GM12878 (cell line): Measurements from ENCODE around the gene DYNC2LI1. TPM values are rescaled to one million over a fixed set of nuclear protein-coding genes. Genes with fewer than 3 reads are reported as not detected.

ENCODE experiments used
- ATAC-seq: fragments of 200-7000 bp; cut with Tn5 transposase; 3 replicates; pipeline ENCODE4 v1.9.1; 2020; ENCODE audit warnings: mild to moderate bottlenecking, moderate library complexity
- BruUV-seq: library from RNA; stranded (reverse); fragments of 400-500 nt; replicated peaks from 2 replicates; lab custom pipeline; 2021; lab: Mats Ljungman, UMichigan
- CTCF ChIA-PET: fragments of 300-600 bp; sonication (Branson Sonifier 250); formaldehyde crosslinking; extraction: SDS; loops from one replicate; lab custom pipeline; 2021; ENCODE audit warnings: inconsistent platforms; lab: Yijun Ruan, JAX
- POLR2A ChIA-PET: fragments of 350-600 bp; formaldehyde crosslinking; extraction: SDS; loops from one replicate; lab custom pipeline; 2021; ENCODE audit warnings: inconsistent platforms; lab: Charles Lee
- RAD21 ChIA-PET: fragments of 300-600 bp; sonication (Branson Sonifier 250); formaldehyde crosslinking; loops from one replicate; lab custom pipeline; 2023; ENCODE audit warnings: antibody characterized with exemption; ENCODE audit not compliant: unreplicated experiment; lab: Charles Lee
- SMC1A ChIA-PET: fragments of 300-600 bp; sonication (Branson Sonifier 250); formaldehyde crosslinking; loops from one replicate; lab custom pipeline; 2023; ENCODE audit not compliant: unreplicated experiment, uncharacterized antibody; lab: Charles Lee
- DNase-seq: peaks from one replicate; pipeline ENCODE4 v3.0.0-alpha.2; 2011; ENCODE audit warnings: low read depth, low spot score
- FAIRE-seq: peaks from 3 replicates; lab custom pipeline; 2011; peaks lifted over from hg19 to GRCh38; lab: Jason Lieb, UNC
- H2AFZ ChIP-seq: 2 replicates; pipeline ENCODE4 v1.6.0; 2011; ENCODE audit warnings: low read depth, low read length, control low read depth; ENCODE audit not compliant: control insufficient read depth
- H3K27ac ChIP-seq: 2 replicates; pipeline ENCODE4 v1.5.1; 2011; ENCODE audit warnings: control low read depth; ENCODE audit not compliant: control insufficient read depth, insufficient read depth
- H3K27me3 ChIP-seq, 2 experiments: replicated peaks in 1 of 2; 2 replicates each; pipeline versions ENCODE4 v1.6.0 to v1.6.1; 2011; ENCODE audit warnings: low read length in 1 of 2; ENCODE audit not compliant: control insufficient read depth in 2 of 2, insufficient read depth in 2 of 2
- H3K36me3 ChIP-seq, 2 experiments: 2 replicates each; pipeline ENCODE4 v1.5.1; 2011; ENCODE audit warnings: low read length in 1 of 2; ENCODE audit not compliant: control insufficient read depth in 2 of 2, insufficient read depth in 2 of 2
- H3K4me1 ChIP-seq: 2 replicates; pipeline ENCODE4 v1.6.1; 2011; ENCODE audit warnings: mild to moderate bottlenecking, low read length, moderate library complexity, mixed read lengths; ENCODE audit not compliant: control insufficient read depth, insufficient read depth
- H3K4me2 ChIP-seq: 2 replicates; pipeline ENCODE4 v1.6.0; 2011; ENCODE audit warnings: control low read depth; ENCODE audit not compliant: control insufficient read depth, insufficient read depth
- H3K4me3 ChIP-seq: fragments of 200-600 bp; sonication (generic); 2 replicates; pipeline ENCODE4 v1.5.1; 2016
- H3K79me2 ChIP-seq: 2 replicates; pipeline ENCODE4 v1.6.0; 2011; ENCODE audit warnings: low read length; ENCODE audit not compliant: control insufficient read depth, insufficient read depth
- H3K9ac ChIP-seq: 2 replicates; pipeline ENCODE4 v1.8.0; 2011; ENCODE audit warnings: low read length, control low read depth, mixed read lengths; ENCODE audit not compliant: control insufficient read depth, insufficient read depth
- H3K9me3 ChIP-seq: replicated peaks from 3 replicates; pipeline ENCODE4 v1.5.1; 2011; ENCODE audit warnings: mild to moderate bottlenecking, low read length; ENCODE audit not compliant: control insufficient read depth, insufficient read depth
- H4K20me1 ChIP-seq: 2 replicates; pipeline ENCODE4 v1.6.0; 2011; ENCODE audit not compliant: control insufficient read depth, insufficient read depth
- ASH2L ChIP-seq: fragments of 300-600, 200-600 bp; sonication (generic); IDR thresholded peaks from 2 replicates; pipeline ENCODE4 v1.6.1; 2017; ENCODE audit warnings: low read depth, mild to moderate bottlenecking, borderline replicate concordance
- BHLHE40 ChIP-seq, 2 experiments: fragments of 450-650 bp in 1 of 2; IDR thresholded peaks; 2 replicates each; pipeline ENCODE4 v1.6.1; 2011 to 2017; ENCODE audit warnings: low read depth in 2 of 2, borderline replicate concordance in 1 of 2, improper control_type of control experiment in 1 of 2, low read length in 1 of 2, mild to moderate bottlenecking in 1 of 2
- CBX5 ChIP-seq: sonication (generic); IDR thresholded peaks from 2 replicates; pipeline ENCODE4 v1.6.1; 2016; ENCODE audit warnings: low read depth, moderate library complexity, mild to moderate bottlenecking, inconsistent platforms
- GATAD2B ChIP-seq: fragments of 450-650 bp; conservative IDR thresholded peaks from 2 replicates; pipeline ENCODE4 v1.6.1; 2017; ENCODE audit warnings: low read depth, mild to moderate bottlenecking, moderate library complexity
- IRF3 ChIP-seq: fragments of 450-650 bp; IDR thresholded peaks from 2 replicates; pipeline ENCODE4 v1.6.1; 2014; ENCODE audit warnings: mild to moderate bottlenecking
- IRF4 ChIP-seq: IDR thresholded peaks from 2 replicates; pipeline ENCODE4 v1.6.1; 2011; ENCODE audit warnings: low read depth, low read length
- JUNB ChIP-seq: IDR thresholded peaks from 2 replicates; pipeline ENCODE4 v1.6.1; 2016; ENCODE audit warnings: antibody characterized with exemption, mild to moderate bottlenecking
- JUND ChIP-seq: IDR thresholded peaks from 2 replicates; pipeline ENCODE4 v1.6.1; 2012; ENCODE audit warnings: low read depth, mild to moderate bottlenecking, low read length, improper control_type of control experiment, moderate library complexity
- KAT2A ChIP-seq: conservative IDR thresholded peaks from 2 replicates; pipeline ENCODE4 v1.6.1; 2011; ENCODE audit warnings: low read depth, low read length; ENCODE audit not compliant: control insufficient read depth
- KLF5 ChIP-seq: fragments of 450-650 bp; IDR thresholded peaks from 2 replicates; pipeline ENCODE4 v1.6.1; 2014; ENCODE audit warnings: mild to moderate bottlenecking; ENCODE audit not compliant: partially characterized antibody
- LARP7 ChIP-seq: fragments of 450-650 bp; IDR thresholded peaks from 2 replicates; pipeline ENCODE4 v1.6.1; 2017; ENCODE audit warnings: mild to moderate bottlenecking
- MAX ChIP-seq: IDR thresholded peaks from 2 replicates; pipeline ENCODE4 v1.6.1; 2012; ENCODE audit warnings: low read depth, low read length, improper control_type of control experiment
- PAX5 ChIP-seq: IDR thresholded peaks from 2 replicates; pipeline ENCODE4 v1.6.1; 2011; ENCODE audit warnings: low read depth, low read length, borderline replicate concordance
- PBX3 ChIP-seq: IDR thresholded peaks from 2 replicates; pipeline ENCODE4 v1.6.1; 2011; ENCODE audit warnings: mild to moderate bottlenecking, low read depth, low read length, moderate library complexity; ENCODE audit not compliant: insufficient replicate concordance
- POLR2AphosphoS2 ChIP-seq: IDR thresholded peaks from 2 replicates; pipeline ENCODE4 v1.6.1; 2011; ENCODE audit warnings: low read depth, mild to moderate bottlenecking, low read length, improper control_type of control experiment, moderate library complexity
- POLR2AphosphoS5 ChIP-seq: IDR thresholded peaks from 2 replicates; pipeline ENCODE4 v1.6.1; 2011; ENCODE audit warnings: mild to moderate bottlenecking, low read length, inconsistent platforms
- RAD51 ChIP-seq: fragments of 450-650 bp; IDR thresholded peaks from 2 replicates; pipeline ENCODE4 v1.6.1; 2016; ENCODE audit warnings: moderate library complexity, mild to moderate bottlenecking, inconsistent platforms
- SIN3A ChIP-seq: IDR thresholded peaks from 2 replicates; pipeline ENCODE4 v1.6.1; 2012; ENCODE audit warnings: low read depth, low read length, improper control_type of control experiment
- SMAD5 ChIP-seq: IDR thresholded peaks from 2 replicates; pipeline ENCODE4 v1.6.1; 2016; ENCODE audit warnings: antibody characterized with exemption, low read depth
- SMARCA5 ChIP-seq: fragments of 450-650 bp; IDR thresholded peaks from 2 replicates; pipeline ENCODE4 v1.6.1; 2017; ENCODE audit warnings: mild to moderate bottlenecking
- WRNIP1 ChIP-seq: IDR thresholded peaks from 2 replicates; pipeline ENCODE4 v1.6.1; 2011; ENCODE audit warnings: low read depth, low read length, improper control_type of control experiment, borderline replicate concordance
- YY1 ChIP-seq: IDR thresholded peaks from 2 replicates; pipeline ENCODE4 v1.6.1; 2011; ENCODE audit warnings: low read depth, mild to moderate bottlenecking, low read length
- ZBED1 ChIP-seq: IDR thresholded peaks from 2 replicates; pipeline ENCODE4 v1.6.1; 2016; ENCODE audit warnings: borderline replicate concordance
- ZNF217 ChIP-seq: fragments of 450-650 bp; IDR thresholded peaks from 2 replicates; pipeline ENCODE4 v1.6.1; 2017; ENCODE audit warnings: antibody characterized with exemption, mild to moderate bottlenecking
- WGBS: methylation state at CpG from one replicate; pipeline ENCODE4 v1.1.6; 2016; ENCODE audit warnings: low lambda C conversion rate; ENCODE audit not compliant: insufficient replicate concordance, insufficient coverage; ENCODE audit errors: missing lambda C conversion rate; 5-methylcytosine and 5-hydroxymethylcytosine counted together
- in situ Hi-C: fragments of 300-500 bp; cut with MboI; formaldehyde crosslinking; loops from 9 replicates; pipeline ENCODE4 v1.14.3; 2018; ENCODE audit warnings: mixed read lengths
- intact Hi-C: fragments of 100-400 bp; cut with micrococcal nuclease; formaldehyde crosslinking; loops from one replicate; pipeline ENCODE4 v1.14.2; 2022; ENCODE audit not compliant: unreplicated experiment
- polyA plus RNA-seq, 11 experiments: library from polyadenylated mRNA; depleted of rRNA in 4 of 11; unstranded in 6 of 11; stranded (reverse) in 5 of 11; fragments of >200 nt; fragmentation: Nextera tagmentation in 4 of 11; fragmentation: Illumina TruSeq in 1 of 11; extraction: Ambion mirVana in 4 of 11; extraction: Trizol in 1 of 11; gene quantifications; 1 replicate in 1 of 11; 2 replicates in 10 of 11; pipeline versions ENCODE4 v1.2.1 to v1.2.3, GENCODE V29; 2011 to 2016; ENCODE audit warnings: inconsistent platforms in 2 of 11, missing spikeins in 2 of 11, low read depth in 1 of 11
- total RNA-seq, 4 experiments: library from RNA; depleted of rRNA in 3 of 4; stranded (reverse); fragments of >200 nt in 3 of 4; fragmentation: Illumina TruSeq in 1 of 4; extraction: Trizol in 1 of 4; gene quantifications; 2 replicates each; pipeline versions ENCODE4 v1.2.1 to v1.2.3, GENCODE V29; 2013 to 2021

The DYNC2LI1 gene
- total and polyA plus RNA-seq, 10 of the 15 experiments (the other 5 are each of a cell fraction or from before 2014, with no cell fraction given), result 9.5 to 27.3 (median 19.3) TPM

- TF ChIP-seq POLR2AphosphoS5 (no peak), PBX3 (no peak), JUNB (no peak), IRF3 (no peak), KLF5 (no peak), PAX5 (no peak), ZBED1 (no peak), MAX (no peak), GATAD2B (no peak), BHLHE40 (IDR thresholded peaks at IDR 0.05; ENCODE audit: borderline replicate concordance in 1 of 2, low read depth in 2 of 2, low read length in 1 of 2) (no peak)
Observed at GRCh38 chr2:43754180-43754579, 19.7 kb upstream of the DYNC2LI1 start (continued).

- BruUV-seq, result no TSS peak
Observed at GRCh38 chr2:43758739-43759138, 15.1 kb upstream of the DYNC2LI1 start.

More at GRCh38 chr2:43758739-43759138, 15.1 kb upstream of the DYNC2LI1 start:
- ATAC-seq (no peak), DNase-seq (no peak), FAIRE-seq (no peak)
- no peak for TF ChIP-seq IRF4
- TF ChIP-seq WRNIP1, result no peak
- TF ChIP-seq ASH2L, result no peak
- no peak for TF ChIP-seq POLR2AphosphoS2
- TF ChIP-seq KAT2A, result no peak
- TF ChIP-seq CBX5, result no peak
- TF ChIP-seq SIN3A, result no peak
- TF ChIP-seq YY1, result no peak
- TF ChIP-seq SMAD5, result no peak
- TF ChIP-seq LARP7, result no peak
- TF ChIP-seq RAD51, result no peak
- no peak for TF ChIP-seq JUND
- TF ChIP-seq ZNF217, result no peak
- no peak for TF ChIP-seq SMARCA5
- Histone ChIP-seq H3K9me3 (no peaks in the 10 kb centered on the region), H3K36me3 (no peaks in the 10 kb centered on the region), H4K20me1 (no peaks in the 10 kb centered on the region), H3K27ac (no peak overlapping the region), H3K27me3 (no peaks in the 10 kb centered on the region), H2AFZ (no peak overlapping the region), H3K79me2 (no peaks in the 10 kb centered on the region), H3K4me1 (no peaks in the 10 kb centered on the region), H3K9ac (no peak overlapping the region), H3K4me3 (no peak overlapping the region), H3K4me2 (no peak overlapping the region)
- ChIA-PET RAD21 (no interaction called here), POLR2A (no interaction called here), CTCF (no interaction called here), SMC1A (no interaction called here)
- 57% methylated on average over 3 of the region's 3 CpGs for WGBS
- in situ Hi-C loops, result no loop called here
- intact Hi-C loops, result no loop called here
